Right renal pelvis (tissue), 4 donors: ENCODE data around the gene FAT2. TPM values are rescaled to one million over a fixed set of nuclear protein-coding genes. Genes with fewer than 3 reads are reported as not detected.

Source experiments
- DNase-seq, 4 donors: peaks; one replicate each; pipeline ENCODE4 v3.0.0-alpha.2; 2013; ENCODE audit warnings: low read depth in 4 of 4, low spot score in 3 of 4, missing footprints in 1 of 4
- polyA plus RNA-seq, 4 donors: library from polyadenylated mRNA; unstranded; fragments of 120-200 nt; gene quantifications; one replicate each; pipeline ENCODE4 v1.2.1, GENCODE V29; 2013; ENCODE audit not compliant: insufficient read length in 4 of 4

Gene FAT2
- polyA plus RNA-seq: 10 to 100 TPM in 1 of 4 donors, 1 to 10 TPM in 3; 5.5 to 10.2 (median 6.9) TPM

GRCh38 chr5:151591144-151591819 lies at the start of gene FAT2:
FAT2 (minus strand) TSS chr5:151591331; CDS start chr5:151568931, 22,400 bp downstream.
- DNase-seq: peak in 1 of 4 donors; percentile 18

- DNase-seq: no peak
Measured at GRCh38 chr5:151638619-151639018, 47.5 kb upstream of the FAT2 start.

- no peak for DNase-seq
Measured at GRCh38 chr5:151637676-151638075, 46.5 kb upstream of the FAT2 start.

GRCh38 chr5:151633892-151634291 lies 42.8 kb upstream of the FAT2 start:
- DNase-seq: no peak

- DNase-seq: no peak
Measured at GRCh38 chr5:151632941-151633340, 41.8 kb upstream of the FAT2 start.

GRCh38 chr5:151632524-151632923 lies 41.4 kb upstream of the FAT2 start:
- DNase-seq: no peak

- no peak for DNase-seq
Measured at GRCh38 chr5:151631941-151632340, 40.8 kb upstream of the FAT2 start.

- no peak for DNase-seq
Measured at GRCh38 chr5:151630088-151630487, 39.0 kb upstream of the FAT2 start.

- DNase-seq: no peak
Measured at GRCh38 chr5:151628112-151628823, 37.1 kb upstream of the FAT2 start.

- no peak for DNase-seq
Measured at GRCh38 chr5:151627650-151628049, 36.5 kb upstream of the FAT2 start.

GRCh38 chr5:151625285-151625684 lies 34.2 kb upstream of the FAT2 start:
- DNase-seq: no peak

- DNase-seq: no peak
Measured at GRCh38 chr5:151624476-151624875, 33.3 kb upstream of the FAT2 start.

GRCh38 chr5:151622367-151623088 lies 31.4 kb upstream of the FAT2 start:
- DNase-seq: no peak

- no peak for DNase-seq
Measured at GRCh38 chr5:151620461-151620840, 29.3 kb upstream of the FAT2 start.

GRCh38 chr5:151619812-151620460 lies 28.8 kb upstream of the FAT2 start:
- DNase-seq: no peak

GRCh38 chr5:151618907-151619306 lies 27.8 kb upstream of the FAT2 start:
- no peak for DNase-seq

GRCh38 chr5:151617841-151618710 lies 26.9 kb upstream of the FAT2 start:
- DNase-seq: no peak

- no peak for DNase-seq
Measured at GRCh38 chr5:151617383-151617840, 26.3 kb upstream of the FAT2 start.

- DNase-seq: no peak
Measured at GRCh38 chr5:151615431-151615830, 24.3 kb upstream of the FAT2 start.

- DNase-seq: no peak
Measured at GRCh38 chr5:151614565-151614964, 23.4 kb upstream of the FAT2 start.
